ENCODE measurements around the gene WIPF2.
A peak's percentile ranks its signal among the peaks of the same experiment; 100 is the strongest.
"Not testable (repeated sequence)": the region's sequence is repeated elsewhere in the genome, so short reads cannot be mapped to it uniquely, and the experiment has no call there.

Gene WIPF2

DNA sequence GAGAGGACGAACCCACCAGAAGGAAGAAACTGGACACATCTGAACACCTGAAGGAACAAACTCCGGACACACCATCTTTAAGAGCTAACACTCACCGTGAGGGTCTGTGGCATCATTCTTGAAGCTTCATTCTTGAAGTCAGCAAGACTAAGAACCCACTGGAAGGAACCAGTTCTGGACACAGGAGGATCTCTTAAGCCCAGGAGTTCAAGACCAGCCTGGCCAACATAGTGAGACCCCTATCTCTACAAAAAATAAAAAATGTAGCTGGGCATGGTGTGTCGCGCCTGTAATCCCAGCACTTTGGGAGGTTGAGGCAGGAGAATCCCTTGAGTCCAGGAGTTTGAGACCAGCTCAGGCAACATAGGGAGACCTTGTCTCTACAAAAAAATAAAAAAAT, 20.5 kb upstream of the WIPF2 start:
- TF ChIP-seq, protein P1, sequence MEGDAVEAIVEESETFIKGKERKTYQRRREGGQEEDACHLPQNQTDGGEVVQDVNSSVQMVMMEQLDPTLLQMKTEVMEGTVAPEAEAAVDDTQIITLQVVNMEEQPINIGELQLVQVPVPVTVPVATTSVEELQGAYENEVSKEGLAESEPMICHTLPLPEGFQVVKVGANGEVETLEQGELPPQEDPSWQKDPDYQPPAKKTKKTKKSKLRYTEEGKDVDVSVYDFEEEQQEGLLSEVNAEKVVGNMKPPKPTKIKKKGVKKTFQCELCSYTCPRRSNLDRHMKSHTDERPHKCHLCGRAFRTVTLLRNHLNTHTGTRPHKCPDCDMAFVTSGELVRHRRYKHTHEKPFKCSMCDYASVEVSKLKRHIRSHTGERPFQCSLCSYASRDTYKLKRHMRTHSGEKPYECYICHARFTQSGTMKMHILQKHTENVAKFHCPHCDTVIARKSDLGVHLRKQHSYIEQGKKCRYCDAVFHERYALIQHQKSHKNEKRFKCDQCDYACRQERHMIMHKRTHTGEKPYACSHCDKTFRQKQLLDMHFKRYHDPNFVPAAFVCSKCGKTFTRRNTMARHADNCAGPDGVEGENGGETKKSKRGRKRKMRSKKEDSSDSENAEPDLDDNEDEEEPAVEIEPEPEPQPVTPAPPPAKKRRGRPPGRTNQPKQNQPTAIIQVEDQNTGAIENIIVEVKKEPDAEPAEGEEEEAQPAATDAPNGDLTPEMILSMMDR (IDR thresholded peaks at IDR 0.05; ENCODE audit: borderline replicate concordance, extremely low read depth, low read length, poor library complexity, severe bottlenecking): no peak
- TF ChIP-seq EZH2 (IDR thresholded peaks at IDR 0.05; ENCODE audit: borderline replicate concordance, low read depth, low read length, severe bottlenecking): no peak
- peaks cover 16% of the 10 kb centered on the region for H3K4me1 ChIP-seq (ENCODE audit: insufficient read depth, low read length)
- no peak overlapping the region for H3K4me2 ChIP-seq (ENCODE audit: insufficient read depth, low read length)
- no peaks in the 10 kb centered on the region for H4K20me1 ChIP-seq (ENCODE audit: insufficient read depth, low read length)
- no peaks in the 10 kb centered on the region for H3K36me3 ChIP-seq (ENCODE audit: insufficient read depth, low read length)
- no peaks in the 10 kb centered on the region for H3K9me3 ChIP-seq (ENCODE audit: insufficient read depth, low read length, severe bottlenecking)
- no peaks in the 10 kb centered on the region for H3K27me3 ChIP-seq (ENCODE audit: insufficient read depth, low read length, poor library complexity)
- H3K27ac ChIP-seq (ENCODE audit: low read length): no peak overlapping the region
- no peaks in the 10 kb centered on the region for H3K79me2 ChIP-seq (ENCODE audit: insufficient read depth, low read length)
- DNase-seq (no peak), ATAC-seq (ENCODE audit: insufficient read depth, low read depth) (no peak)
- H3K4me3 ChIP-seq (ENCODE audit: low read depth in 1 of 2, low read length in 2 of 2): no peak overlapping the region
- no peak overlapping the region for H2AFZ ChIP-seq (ENCODE audit: low read depth, low read length)
- H3K9ac ChIP-seq (ENCODE audit: low read depth, low read length): no peak overlapping the region

DNA sequence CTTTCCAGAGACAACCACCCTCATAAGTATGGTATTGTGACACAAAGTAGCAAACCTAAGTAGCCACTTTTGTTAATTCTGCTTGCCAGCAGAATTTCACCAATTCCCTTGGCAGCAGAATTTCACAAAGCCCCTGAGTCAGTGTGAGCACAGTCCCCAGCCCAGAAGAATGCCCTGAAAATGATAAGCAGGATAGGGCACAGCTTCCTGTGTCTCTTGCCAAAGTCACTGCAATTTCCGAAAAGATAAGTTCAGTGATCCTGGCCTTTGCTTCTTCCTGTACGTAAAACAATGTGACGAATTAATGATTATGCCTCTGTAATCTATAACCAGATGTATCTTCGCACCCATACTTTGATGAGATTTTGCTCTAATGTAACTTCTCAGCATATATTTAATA, 16.0 kb upstream of the WIPF2 start:
- no peak for ATAC-seq (ENCODE audit: insufficient read depth, low read depth)
- DNase-seq: no peak

DNA sequence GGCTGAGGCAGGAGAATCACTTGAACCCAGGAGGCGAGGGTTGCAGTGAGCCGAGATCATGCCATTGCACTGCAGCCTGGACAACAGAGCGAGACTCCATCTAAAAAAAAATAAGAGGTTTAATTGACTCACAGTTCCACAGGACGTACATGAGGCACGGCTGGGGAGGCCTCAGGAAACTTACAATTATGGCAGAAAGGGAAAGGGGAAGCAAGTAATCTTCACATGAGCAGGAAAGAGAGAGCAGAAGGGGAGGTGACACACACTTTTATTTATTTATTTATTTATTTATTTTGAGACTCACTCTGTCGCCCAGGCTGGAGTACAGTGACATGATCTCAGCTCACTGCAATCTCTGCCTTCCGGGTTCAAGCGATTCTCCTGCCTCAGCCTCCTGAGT, 12.9 kb upstream of the WIPF2 start:
- not testable (repeated sequence) for H3K9ac ChIP-seq (ENCODE audit: low read depth, low read length); ATAC-seq (ENCODE audit: insufficient read depth, low read depth); H3K9me3 ChIP-seq (ENCODE audit: insufficient read depth, low read length, severe bottlenecking); DNase-seq; H3K36me3 ChIP-seq (ENCODE audit: insufficient read depth, low read length); H4K20me1 ChIP-seq (ENCODE audit: insufficient read depth, low read length); H3K4me1 ChIP-seq (ENCODE audit: insufficient read depth, low read length); H3K27ac ChIP-seq (ENCODE audit: low read length); H2AFZ ChIP-seq (ENCODE audit: low read depth, low read length); H3K27me3 ChIP-seq (ENCODE audit: insufficient read depth, low read length, poor library complexity); H3K4me2 ChIP-seq (ENCODE audit: insufficient read depth, low read length); H3K4me3 ChIP-seq (ENCODE audit: low read depth in 1 of 2, low read length in 2 of 2); H3K79me2 ChIP-seq (ENCODE audit: insufficient read depth, low read length)

More for the DNA sequence above, 16.0 kb upstream of the WIPF2 start:
- Histone ChIP-seq H3K36me3 (ENCODE audit: insufficient read depth, low read length) (no peaks in the 10 kb centered on the region), H3K79me2 (ENCODE audit: insufficient read depth, low read length) (no peaks in the 10 kb centered on the region), H4K20me1 (ENCODE audit: insufficient read depth, low read length) (no peaks in the 10 kb centered on the region), H3K4me2 (ENCODE audit: insufficient read depth, low read length) (no peak overlapping the region), H2AFZ (ENCODE audit: low read depth, low read length) (no peak overlapping the region), H3K9me3 (ENCODE audit: insufficient read depth, low read length, severe bottlenecking) (no peaks in the 10 kb centered on the region), H3K27me3 (ENCODE audit: insufficient read depth, low read length, poor library complexity) (no peaks in the 10 kb centered on the region), H3K4me3 (ENCODE audit: low read depth in 1 of 2, low read length in 2 of 2) (no peak overlapping the region), H3K9ac (ENCODE audit: low read depth, low read length) (no peak overlapping the region), H3K4me1 (ENCODE audit: insufficient read depth, low read length) (peaks cover 3% of the 10 kb centered on the region; the same call in 1 of the 2 replicates), H3K27ac (ENCODE audit: low read length) (no peak overlapping the region)
- TF ChIP-seq, protein P1 (IDR thresholded peaks at IDR 0.05; ENCODE audit: borderline replicate concordance, extremely low read depth, low read length, poor library complexity, severe bottlenecking): no peak
- TF ChIP-seq EZH2 (IDR thresholded peaks at IDR 0.05; ENCODE audit: borderline replicate concordance, low read depth, low read length, severe bottlenecking): no peak

DNA sequence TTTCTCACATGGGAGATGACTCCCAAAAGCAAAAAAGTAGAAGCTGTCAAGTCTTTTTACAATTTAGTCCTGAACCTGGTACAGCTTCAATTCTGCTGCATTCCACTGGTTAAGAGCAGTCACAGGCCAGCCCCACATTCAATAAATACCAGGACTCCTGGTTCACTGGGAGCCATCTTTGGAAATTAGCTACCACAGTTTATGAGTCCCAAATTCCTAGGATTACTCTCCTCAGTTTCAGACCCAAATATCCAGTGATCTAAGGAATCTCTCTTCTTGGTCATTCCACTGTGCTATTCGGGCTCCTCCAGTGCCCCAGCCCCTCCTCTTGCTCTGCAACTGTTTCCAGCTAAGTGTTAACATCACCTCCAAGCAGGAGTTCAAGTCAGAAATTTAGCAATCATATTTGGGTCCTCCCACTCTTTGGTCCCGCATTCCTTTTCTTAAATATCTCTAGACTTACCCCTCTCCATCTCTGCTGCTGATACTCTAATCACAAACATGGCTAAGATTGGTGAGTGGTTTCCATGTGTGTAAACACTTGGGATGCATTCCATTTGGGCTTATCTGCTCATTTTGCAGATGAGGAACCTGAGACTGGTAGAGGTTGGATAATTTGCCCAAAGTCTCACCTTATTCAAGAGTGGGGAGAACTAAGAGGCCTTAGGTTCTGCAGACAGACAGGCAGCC, 9.6 kb upstream of the WIPF2 start:
- Histone ChIP-seq H3K9me3 (ENCODE audit: insufficient read depth, low read length, severe bottlenecking) (no peaks in the 10 kb centered on the region), H3K4me2 (ENCODE audit: insufficient read depth, low read length) (no peak overlapping the region), H2AFZ (ENCODE audit: low read depth, low read length) (peak overlapping the region; percentile 1; the same call in 1 of the 2 replicates), H3K9ac (ENCODE audit: low read depth, low read length) (no peak overlapping the region), H4K20me1 (ENCODE audit: insufficient read depth, low read length) (no peaks in the 10 kb centered on the region), H3K27me3 (ENCODE audit: insufficient read depth, low read length, poor library complexity) (no peaks in the 10 kb centered on the region), H3K79me2 (ENCODE audit: insufficient read depth, low read length) (no peaks in the 10 kb centered on the region), H3K4me3 (ENCODE audit: low read depth in 1 of 2, low read length in 2 of 2) (no peak overlapping the region), H3K4me1 (ENCODE audit: insufficient read depth, low read length) (no peaks in the 10 kb centered on the region), H3K27ac (ENCODE audit: low read length) (no peak overlapping the region), H3K36me3 (ENCODE audit: insufficient read depth, low read length) (no peaks in the 10 kb centered on the region)
- TF ChIP-seq, protein P1 (IDR thresholded peaks at IDR 0.05; ENCODE audit: borderline replicate concordance, extremely low read depth, low read length, poor library complexity, severe bottlenecking): no peak
- TF ChIP-seq EZH2 (IDR thresholded peaks at IDR 0.05; ENCODE audit: borderline replicate concordance, low read depth, low read length, severe bottlenecking): no peak
- ATAC-seq (ENCODE audit: insufficient read depth, low read depth) (no peak), DNase-seq (no peak)

DNA sequence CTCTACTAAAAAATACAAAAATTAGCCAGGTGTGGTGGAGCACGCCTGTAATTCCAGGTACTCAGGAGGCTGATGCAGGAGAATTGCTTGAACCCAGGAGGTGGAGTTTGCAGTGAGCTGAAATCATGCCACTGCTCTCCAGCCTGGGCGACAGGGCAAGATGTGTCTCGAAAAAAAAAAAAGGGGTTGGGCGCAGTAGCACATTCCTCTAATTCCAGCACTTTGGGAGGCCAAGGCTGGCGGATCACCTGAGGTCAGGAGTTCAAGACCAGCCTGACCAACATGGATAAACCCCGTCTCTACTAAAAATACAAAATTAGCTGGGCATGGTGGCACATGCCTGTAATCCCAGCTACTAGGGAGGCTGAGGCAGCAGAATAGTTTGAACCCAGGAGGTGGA, 5.2 kb upstream of the WIPF2 start:
- not testable (repeated sequence) for H3K27ac ChIP-seq (ENCODE audit: low read length); H3K9me3 ChIP-seq (ENCODE audit: insufficient read depth, low read length, severe bottlenecking); H3K9ac ChIP-seq (ENCODE audit: low read depth, low read length); H3K36me3 ChIP-seq (ENCODE audit: insufficient read depth, low read length); H3K4me3 ChIP-seq (ENCODE audit: low read depth in 1 of 2, low read length in 2 of 2); H3K4me1 ChIP-seq (ENCODE audit: insufficient read depth, low read length); H4K20me1 ChIP-seq (ENCODE audit: insufficient read depth, low read length); H3K27me3 ChIP-seq (ENCODE audit: insufficient read depth, low read length, poor library complexity); DNase-seq; H3K79me2 ChIP-seq (ENCODE audit: insufficient read depth, low read length); ATAC-seq (ENCODE audit: insufficient read depth, low read depth); H3K4me2 ChIP-seq (ENCODE audit: insufficient read depth, low read length); H2AFZ ChIP-seq (ENCODE audit: low read depth, low read length)
